Neural cell (in vitro differentiated cells): ENCODE results near the gene PBXIP1.
"Not testable (repeated sequence)": the region's sequence is repeated elsewhere in the genome, so short reads cannot be mapped to it uniquely, and the experiment has no call there.

ENCODE experiments used
- CTCF ChIP-seq: fragments of 450-650 bp; IDR thresholded peaks from 2 replicates; pipeline ENCODE4 v1.5.1; 2014; ENCODE audit warnings: antibody characterized with exemption, mild to moderate bottlenecking, moderate library complexity; ENCODE audit not compliant: poor library complexity, severe bottlenecking
- EP300 ChIP-seq: fragments of 450-650 bp; conservative IDR thresholded peaks from 2 replicates; pipeline ENCODE4 v1.6.1; 2014; ENCODE audit warnings: antibody characterized with exemption, mild to moderate bottlenecking, moderate library complexity; ENCODE audit not compliant: poor library complexity, severe bottlenecking
- EZH2 ChIP-seq: fragments of 200-600, 300-800 bp; shearing (Covaris generic), sonication (generic); IDR thresholded peaks from 2 replicates; pipeline ENCODE4 v1.6.1; 2014; ENCODE audit warnings: antibody characterized with exemption, low read length, borderline replicate concordance, mild to moderate bottlenecking; ENCODE audit not compliant: insufficient read depth, poor library complexity, severe bottlenecking
- MXI1 ChIP-seq: fragments of 450-650 bp; conservative IDR thresholded peaks from 2 replicates; pipeline ENCODE4 v1.6.1; 2014; ENCODE audit warnings: antibody characterized with exemption, mild to moderate bottlenecking; ENCODE audit not compliant: poor library complexity, severe bottlenecking
- POLR2AphosphoS5 ChIP-seq: IDR thresholded peaks from 2 replicates; pipeline ENCODE4 v1.6.1; 2012
- RAD21 ChIP-seq: fragments of 450-650 bp; conservative IDR thresholded peaks from 2 replicates; pipeline ENCODE4 v1.6.1; 2014; ENCODE audit warnings: antibody characterized with exemption, mild to moderate bottlenecking, moderate library complexity

GRCh38 chr1:154995301-154995983 is 39.5 kb upstream of the PBXIP1 start:
- not testable (repeated sequence) for TF ChIP-seq CTCF, POLR2AphosphoS5, RAD21, EZH2, EP300, MXI1
